Measurements from ENCODE around the gene MPHOSPH10.
"Not testable (repeated sequence)": the region's sequence is repeated elsewhere in the genome, so short reads cannot be mapped to it uniquely, and the experiment has no call there.

The MPHOSPH10 gene, protein sequence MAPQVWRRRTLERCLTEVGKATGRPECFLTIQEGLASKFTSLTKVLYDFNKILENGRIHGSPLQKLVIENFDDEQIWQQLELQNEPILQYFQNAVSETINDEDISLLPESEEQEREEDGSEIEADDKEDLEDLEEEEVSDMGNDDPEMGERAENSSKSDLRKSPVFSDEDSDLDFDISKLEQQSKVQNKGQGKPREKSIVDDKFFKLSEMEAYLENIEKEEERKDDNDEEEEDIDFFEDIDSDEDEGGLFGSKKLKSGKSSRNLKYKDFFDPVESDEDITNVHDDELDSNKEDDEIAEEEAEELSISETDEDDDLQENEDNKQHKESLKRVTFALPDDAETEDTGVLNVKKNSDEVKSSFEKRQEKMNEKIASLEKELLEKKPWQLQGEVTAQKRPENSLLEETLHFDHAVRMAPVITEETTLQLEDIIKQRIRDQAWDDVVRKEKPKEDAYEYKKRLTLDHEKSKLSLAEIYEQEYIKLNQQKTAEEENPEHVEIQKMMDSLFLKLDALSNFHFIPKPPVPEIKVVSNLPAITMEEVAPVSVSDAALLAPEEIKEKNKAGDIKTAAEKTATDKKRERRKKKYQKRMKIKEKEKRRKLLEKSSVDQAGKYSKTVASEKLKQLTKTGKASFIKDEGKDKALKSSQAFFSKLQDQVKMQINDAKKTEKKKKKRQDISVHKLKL

DNA sequence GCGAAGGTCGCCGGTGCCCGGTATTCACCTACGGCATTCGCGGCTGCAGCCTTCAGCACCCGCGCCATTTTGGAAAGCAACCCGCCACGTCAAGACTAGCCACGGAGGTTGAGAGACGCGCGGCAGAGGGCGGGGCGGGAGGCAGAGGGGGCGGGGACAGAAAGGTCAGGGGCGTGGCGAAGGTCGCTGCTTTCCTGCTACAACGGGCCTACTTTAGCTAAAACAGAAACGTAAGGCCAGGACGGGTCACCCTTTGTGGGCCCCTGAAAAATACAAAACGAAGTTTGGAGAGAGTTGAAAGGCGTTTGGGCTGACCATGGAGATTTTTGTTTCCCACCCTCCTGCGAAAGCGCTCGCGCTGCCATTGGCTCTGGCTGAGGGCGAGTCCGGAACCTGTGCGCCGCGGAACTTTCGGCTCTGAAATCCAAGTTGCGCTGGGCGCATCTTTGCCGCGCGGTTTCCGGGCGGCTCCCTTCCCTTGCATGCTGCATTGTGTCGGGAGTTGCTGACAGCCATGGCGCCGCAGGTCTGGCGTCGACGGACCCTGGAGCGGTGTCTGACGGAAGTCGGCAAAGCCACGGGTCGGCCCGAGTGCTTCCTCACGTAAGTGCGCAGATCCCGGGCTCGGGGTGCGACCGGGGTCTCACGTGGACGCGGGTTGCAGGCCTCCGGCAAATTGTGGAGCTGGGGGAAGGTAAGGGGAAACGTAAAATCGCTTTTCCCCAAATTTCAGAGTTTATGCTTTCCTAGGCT lies at the start of gene MPHOSPH10, which contains the start of gene MCEE:
MPHOSPH10 (plus strand) TSS at position 483 of the 753 bp plus-strand sequence; CDS start at position 515, 32 bp downstream.
MCEE (minus strand) TSS at position 78 of the 753 bp plus-strand sequence; CDS start at position 68, 10 bp downstream.
- DNase-seq (ENCODE audit: low read depth in 2 of 2) = peak; percentile 81

DNA sequence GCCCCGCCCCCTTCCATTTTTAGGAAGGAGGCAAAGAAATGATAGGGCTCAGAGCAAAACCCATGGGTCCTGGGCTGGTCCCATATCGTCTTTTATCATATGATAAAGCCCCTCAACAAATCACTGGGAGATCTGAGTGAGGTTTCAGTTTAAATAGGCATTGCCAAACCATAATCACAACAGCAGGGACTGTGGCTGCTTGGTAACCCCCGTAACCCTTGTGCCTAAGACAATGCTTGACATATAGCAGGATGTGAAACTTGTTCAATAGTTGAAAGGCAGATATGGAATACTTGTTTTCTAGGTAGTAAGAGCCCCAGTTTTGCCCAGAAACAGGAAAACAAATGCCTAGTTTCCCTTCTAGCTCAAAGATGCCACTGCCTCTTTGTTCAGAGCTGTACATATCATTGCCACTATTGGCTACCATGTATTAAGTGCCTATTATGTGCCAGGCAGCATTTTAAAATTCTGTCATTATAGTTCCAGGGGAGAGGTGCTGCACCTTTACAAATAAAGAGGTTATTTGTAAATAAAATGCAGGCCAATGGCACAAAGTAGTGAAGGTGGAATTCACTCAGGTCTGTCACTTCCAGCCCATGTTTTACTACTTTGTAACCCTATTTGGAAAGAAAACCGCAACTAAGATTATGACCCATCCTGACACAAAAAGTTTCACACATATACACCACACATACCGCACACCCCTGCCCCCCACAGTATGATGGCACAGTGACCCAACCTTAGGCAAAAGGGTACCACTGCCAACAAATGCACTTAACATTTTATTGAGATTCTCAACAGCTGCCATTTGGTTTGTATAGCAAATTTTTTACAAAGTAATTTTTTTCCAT lies 47.8 kb upstream of the MPHOSPH10 start:
- DNase-seq (ENCODE audit: low read depth in 2 of 2) = peak; percentile 52 to 66

DNA sequence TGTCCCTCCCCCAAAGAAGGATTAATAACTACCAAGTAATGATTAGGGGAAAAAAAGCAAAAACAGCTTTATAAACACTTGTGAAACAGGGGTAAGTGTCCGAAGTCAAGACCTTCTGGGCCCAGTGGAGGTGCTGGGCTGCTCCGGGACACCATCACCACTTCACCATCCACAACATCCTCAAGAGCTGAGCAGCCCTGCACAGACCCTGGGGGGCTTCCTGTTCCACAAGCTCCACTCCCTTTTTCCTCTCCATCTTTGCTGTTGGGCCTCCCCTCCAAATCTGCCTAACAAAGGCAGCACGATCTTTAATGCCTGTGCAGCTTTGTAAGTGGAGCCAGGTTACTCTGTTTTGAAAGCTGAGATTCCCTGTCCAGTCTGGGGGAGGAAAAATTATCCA lies 47.1 kb upstream of the MPHOSPH10 start:
- not testable (repeated sequence) for DNase-seq (ENCODE audit: low read depth in 2 of 2)

DNA sequence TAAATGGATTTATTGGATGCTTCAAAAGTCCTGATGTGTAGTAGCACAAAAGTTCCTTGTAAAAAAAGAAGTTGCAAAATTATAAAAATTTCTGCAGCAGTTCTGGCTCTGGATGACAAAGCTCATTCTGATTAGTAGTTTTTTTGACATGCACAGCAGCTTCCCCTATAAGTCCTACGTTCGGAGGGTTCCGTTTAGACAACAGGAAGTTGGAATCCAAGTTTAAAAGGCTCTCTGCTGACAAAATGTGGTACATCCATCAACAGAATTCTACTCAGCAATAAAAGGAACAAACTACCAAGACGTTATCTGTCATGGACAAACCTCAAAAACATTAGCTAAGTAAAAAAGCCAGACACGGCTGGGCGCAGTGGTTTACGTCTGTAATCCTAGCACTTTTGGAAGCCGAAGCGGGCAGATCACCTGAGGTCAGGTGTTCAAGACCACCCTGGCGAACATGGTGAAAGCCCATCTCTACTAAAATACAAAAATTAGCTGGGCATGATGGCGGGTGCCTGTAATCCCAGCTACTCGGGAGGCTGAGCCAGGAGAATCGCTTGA lies 46.6 kb upstream of the MPHOSPH10 start:
- DNase-seq (ENCODE audit: low read depth in 2 of 2) = not testable (repeated sequence)

DNA sequence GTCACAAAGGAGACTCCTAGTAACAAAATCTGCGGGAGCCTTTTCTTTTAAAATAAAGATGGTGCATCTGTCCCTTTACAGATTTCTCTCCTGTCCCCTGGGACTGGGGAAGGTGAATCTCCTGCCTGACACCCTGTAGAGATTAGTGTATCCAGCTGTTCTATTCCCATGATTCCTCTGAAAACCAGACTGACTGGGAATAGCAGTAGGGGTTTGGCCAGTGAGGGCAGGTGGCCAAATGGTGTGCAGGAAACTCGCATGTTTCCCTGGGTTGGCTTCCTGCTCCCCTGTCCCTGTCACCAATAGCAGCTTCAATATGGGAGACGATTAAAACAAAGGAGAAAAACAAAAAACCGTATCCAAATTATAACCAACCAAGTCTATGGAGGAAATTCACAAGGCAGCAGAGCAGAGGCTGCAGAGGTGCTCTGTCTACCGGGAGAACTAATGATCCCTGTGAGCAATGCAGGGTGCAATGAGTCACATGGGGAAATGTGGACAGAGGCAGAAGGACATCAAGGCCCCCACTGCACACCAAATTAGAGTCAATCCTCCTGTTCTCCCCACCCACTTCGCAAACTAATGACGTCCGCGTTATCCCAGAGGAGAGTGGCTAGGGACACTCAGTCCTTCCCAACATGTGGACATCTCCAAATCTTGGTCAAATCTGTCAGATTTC lies 45.0 kb upstream of the MPHOSPH10 start:
- DNase-seq (ENCODE audit: low read depth in 2 of 2) = not testable (repeated sequence)

DNA sequence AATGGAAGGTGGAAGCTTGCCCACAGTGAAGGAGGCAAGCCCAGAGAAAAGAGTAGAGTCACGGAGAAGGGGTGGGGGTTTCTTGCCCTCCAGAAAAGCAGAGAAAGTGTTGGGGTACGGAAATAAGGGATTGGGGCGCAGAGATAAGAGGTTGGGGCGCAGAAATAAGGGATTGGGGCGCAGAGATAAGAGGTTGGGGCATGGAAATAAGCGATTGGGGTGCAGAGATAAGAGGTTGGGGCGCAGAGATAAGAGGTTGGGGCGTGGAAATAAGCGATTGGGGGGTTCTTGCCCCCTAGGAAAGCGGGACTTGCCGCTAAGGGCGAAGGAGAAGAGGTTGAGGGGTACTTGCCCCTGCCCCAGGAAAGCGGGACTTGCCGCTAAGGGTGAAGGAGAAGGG lies 41.0 kb upstream of the MPHOSPH10 start:
- DNase-seq (ENCODE audit: low read depth in 2 of 2) = not testable (repeated sequence)

DNA sequence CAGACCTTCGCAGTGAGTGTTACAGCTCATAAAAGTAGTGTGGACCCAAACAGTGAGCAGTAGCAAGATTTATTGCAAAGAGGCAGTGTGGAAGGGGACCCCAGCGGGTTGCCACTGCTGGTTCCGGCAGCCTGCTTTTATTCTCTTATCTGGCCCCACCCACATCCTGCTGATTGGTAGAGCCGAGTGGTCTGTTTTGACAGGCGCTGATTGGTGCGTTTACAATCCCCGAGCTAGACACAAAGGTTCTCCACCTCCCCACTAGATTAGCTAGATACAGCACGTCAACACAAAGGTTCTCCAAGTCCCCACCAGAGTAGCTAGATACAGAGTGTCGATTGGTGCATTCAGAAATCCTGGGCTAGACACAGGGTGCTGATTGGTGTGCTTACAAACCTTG lies 38.6 kb upstream of the MPHOSPH10 start:
- DNase-seq (ENCODE audit: low read depth in 2 of 2) = not testable (repeated sequence)

DNA sequence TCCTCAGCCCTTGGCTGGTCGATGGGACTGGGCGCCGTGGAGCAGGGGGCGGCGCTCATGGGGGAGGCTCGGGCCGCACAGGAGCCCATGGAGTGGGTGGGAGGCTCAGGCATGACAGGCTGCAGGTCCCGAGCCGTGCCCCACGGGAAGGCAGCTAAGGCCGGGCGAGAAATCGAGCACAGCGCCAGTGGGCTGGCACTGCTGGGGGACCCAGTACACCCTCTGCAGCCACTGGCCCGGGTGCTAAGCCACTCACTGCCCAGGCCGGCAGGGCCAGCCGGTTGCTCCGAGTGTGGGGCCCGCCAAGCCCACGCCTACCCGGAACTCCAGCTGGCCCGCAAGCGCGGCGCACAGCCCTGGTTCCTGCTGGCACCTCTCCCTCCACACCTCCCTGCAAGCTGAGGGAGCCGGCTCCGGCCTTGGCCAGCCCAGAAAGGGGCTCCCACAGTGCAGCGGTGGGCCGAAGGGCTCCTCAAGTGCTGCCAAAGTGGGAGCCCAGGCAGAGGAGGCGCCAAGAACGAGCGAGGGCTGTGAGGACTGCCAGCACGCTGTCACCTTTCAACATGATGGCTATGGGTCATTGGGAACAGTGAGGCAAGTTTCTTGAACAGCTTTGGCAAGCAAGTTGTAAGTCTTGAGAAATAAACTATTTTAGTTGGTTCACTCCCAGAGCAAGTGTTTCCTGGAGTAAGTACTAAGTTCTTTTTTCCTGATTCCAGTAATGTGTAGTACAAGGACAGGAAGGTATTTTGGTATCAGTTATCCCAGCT lies 37.8 kb upstream of the MPHOSPH10 start:
- DNase-seq (ENCODE audit: low read depth in 2 of 2) = not testable (repeated sequence)

DNA sequence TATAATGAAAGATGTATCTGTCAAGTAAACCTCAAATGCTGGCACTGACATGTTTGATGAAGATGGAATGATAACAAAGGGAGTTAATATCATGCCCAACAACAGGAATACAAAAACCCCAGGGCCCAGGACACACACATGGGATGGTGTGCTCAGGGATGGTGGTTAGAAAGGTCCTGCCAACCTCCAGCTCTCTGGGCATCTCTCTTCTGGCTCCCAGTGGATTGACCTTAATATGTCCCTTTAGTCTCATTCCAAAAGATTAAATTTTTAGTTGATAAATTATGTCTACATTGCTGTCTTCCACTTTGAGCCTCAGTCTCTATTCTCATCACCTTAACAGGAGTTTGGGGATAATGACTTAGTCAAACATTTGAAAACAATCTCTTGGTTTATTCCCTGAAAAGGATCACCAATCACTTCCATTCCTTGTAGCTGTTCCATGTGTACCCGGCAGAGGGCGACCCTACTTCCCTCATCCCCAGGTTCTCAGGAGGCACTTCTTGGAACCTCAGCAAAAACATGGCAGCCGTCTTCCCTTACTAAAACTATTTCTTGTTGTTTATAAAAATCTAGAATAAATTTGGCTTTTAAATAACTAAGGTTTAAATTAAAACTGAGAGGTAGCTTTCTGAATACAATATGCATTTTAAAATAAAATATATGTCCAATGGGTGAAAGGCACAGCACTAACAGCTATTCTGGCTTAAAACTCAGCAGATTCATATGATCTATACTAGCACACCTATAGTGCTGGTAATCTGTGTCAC lies 30.1 kb upstream of the MPHOSPH10 start:
- peak in 1 of 2 donors; percentile 38 for DNase-seq (ENCODE audit: low read depth in 2 of 2)

DNA sequence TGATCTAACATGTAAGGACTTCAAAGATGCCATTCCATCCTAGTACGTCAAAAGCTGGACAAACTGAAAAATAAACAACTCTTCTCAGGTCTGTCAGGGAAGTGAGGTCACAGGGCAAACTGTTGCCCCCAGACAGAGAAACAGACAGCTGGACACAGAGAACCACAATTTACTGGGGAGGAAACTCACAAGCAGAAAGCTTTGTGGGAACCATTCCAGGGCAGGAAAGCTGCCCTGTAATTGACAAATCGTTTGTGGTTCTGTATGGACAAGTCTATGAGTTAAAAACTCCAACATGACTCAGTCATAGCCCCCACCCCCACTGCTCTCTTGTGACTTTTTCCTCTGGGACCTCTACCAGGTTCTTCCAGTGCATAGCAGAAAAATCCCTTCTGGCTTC lies 28.8 kb upstream of the MPHOSPH10 start:
- DNase-seq (ENCODE audit: low read depth in 2 of 2) = no peak

DNA sequence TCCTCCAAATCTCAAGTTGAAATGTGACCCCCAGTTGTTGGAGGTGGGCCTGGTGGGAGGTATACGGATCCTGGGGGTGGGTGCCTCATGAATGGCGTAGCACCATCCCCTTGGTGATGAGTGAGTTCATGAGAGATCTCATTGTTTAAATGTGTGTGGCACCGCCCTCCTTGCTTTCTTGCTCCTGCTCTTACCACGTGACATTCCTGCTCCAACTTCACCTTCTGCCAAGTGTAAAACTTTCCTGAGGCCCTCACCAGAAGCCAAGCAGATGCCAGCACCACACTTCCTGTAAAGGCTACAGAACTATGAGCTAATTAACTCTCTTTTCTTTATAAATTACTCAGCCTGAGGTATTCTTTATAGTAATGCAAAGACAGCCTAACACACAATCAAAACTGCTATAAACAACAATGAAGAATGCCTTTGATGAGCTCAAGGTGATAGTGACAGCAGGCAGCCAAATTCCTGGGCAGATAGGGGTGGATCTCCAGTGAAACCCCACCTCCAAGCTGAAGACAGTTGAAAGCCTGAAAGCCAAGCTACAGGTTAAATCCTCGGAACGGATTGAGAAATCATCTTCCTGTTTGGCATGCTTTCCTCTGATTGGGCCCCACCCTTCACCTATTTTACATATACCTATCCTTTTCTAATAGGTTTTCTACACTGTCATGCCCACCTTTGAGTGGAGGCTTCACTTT lies 27.3 kb upstream of the MPHOSPH10 start:
- no peak for DNase-seq (ENCODE audit: low read depth in 2 of 2)

DNA sequence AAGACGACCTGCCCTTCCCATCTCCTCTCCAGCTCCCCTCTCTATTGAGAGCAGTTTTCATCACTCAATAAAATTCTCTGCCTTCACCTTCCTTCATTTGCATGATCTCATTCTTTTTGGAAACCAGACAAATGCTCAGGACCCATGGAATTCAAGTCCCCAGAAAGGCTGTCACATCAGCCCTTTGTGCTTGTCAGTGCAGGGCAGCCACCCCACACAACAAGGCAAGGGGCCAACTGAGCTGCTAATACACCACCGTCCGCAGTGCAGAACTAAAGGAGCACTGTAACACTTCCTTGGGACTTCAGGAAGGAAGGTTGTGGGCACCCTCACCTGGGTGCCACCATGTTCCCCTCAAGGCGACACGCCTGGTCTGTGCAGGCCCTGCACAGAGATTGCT lies 26.6 kb upstream of the MPHOSPH10 start:
- no peak for DNase-seq (ENCODE audit: low read depth in 2 of 2)

DNA sequence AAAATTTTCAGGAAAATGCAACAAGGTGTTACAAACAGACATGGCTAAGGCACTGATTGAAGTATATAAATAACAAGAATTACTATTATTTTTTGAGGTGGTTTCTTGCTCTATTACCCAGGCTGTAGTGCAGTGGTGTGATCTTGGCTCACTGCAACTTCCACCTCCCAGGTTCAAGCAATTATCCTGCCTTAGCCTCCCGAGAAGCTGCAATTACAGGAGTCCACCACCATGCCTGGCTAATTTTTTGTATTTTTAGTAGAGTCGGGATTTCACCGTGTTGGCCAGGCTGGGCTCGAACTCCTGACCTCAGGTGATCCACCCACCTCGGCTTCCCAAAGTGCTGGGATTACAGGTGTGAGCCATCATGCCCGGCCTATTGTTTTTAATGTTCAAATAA lies 24.0 kb upstream of the MPHOSPH10 start:
- not testable (repeated sequence) for DNase-seq (ENCODE audit: low read depth in 2 of 2)

DNA sequence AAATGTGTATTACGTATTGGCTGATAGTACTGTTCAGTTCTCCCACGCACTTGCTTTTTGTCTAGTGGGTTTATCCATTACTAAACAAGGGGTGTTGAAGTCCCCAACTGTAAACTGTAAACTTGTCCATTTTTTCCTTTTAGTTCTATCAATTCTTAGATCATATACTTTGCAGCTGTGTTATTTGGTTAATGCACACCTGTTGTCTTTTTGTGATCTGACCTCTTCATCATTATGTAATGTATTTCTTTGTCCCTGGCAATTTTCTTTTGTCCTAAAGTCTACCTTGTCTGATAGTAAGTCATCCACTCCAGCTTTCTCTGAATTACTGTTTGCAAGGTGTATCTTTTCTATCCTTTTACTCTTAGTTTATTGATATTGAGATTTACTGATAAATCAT lies 22.3 kb upstream of the MPHOSPH10 start:
- no peak for DNase-seq (ENCODE audit: low read depth in 2 of 2)

DNA sequence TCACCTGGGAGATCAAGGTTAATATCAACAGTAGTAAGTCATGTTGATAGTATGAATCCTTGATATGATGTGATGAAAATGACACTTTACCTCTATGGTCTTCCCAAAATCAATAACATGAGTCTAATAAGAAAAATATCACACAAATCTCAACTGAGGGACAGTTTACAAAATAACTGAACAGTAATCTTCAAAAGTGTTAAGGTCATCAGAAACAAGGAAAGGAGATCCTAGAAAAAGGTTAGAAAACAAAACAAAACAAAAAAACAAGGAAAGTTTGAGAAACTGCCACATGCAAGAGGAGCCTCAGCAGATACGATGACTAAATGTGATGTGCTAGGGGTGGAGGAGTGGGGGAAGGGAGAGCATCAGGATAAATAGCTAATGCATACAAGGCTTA lies 16.6 kb upstream of the MPHOSPH10 start:
- DNase-seq (ENCODE audit: low read depth in 2 of 2) = no peak

DNA sequence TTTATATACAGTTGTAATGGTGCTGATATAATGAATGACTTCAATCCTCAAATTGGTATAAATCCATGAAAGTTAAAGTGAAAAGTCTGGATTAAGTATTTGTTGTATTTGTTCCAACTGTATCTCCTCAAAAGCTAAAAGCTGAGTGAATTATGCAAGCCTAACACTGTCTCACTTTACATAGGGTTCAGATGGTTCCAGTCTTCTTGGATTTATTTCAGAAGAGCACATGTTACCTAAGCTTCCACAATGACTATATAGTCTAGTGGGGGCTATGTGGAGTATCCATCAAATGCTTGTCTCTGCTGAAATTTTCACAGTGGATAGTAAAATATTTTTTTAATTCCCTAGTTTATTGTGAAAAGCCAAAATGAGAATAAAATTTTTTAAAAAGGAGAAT lies 13.4 kb upstream of the MPHOSPH10 start:
- DNase-seq (ENCODE audit: low read depth in 2 of 2) = no peak

DNA sequence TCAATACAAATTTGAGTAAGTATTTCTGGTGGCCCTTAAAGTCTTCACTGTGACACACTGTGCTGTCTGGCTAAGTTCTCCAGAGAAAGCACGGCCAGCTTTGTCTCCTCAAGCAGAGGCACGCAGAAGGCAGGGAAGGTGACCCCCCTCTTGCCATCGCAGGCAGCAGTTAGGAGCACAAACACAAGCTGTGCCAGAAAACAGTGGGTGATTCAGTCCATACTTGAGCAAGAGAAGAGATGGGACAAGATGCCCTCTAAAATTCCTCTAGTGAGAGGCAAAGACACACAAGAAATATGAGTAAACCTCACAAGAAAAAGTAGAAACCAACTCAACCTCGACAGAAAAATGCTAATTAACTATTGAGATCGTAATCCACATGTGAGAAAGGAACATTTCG lies 10.2 kb upstream of the MPHOSPH10 start:
- no peak for DNase-seq (ENCODE audit: low read depth in 2 of 2)

DNA sequence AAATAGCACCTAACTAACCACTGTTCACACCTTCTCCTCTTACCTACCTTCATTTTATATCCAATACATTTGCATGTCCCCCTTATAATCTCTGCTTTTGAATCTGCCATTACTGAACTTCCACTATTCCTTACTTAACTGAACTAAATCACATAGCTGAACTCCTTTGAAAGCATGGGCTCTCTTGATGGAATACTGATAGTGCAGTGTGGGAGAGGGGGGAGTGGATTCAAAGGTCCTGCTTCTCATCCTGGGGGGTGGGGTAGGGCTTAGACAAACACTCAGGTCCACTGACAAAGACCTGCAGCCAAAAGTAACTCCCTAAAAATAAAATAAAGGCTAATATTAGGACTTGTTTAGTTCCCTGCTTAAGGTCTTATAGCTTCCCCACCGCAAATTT lies 9.0 kb upstream of the MPHOSPH10 start:
- DNase-seq (ENCODE audit: low read depth in 2 of 2) = no peak

All from stimulated activated CD4-positive, alpha-beta T cell treated with anti-CD3 and anti-CD28 coated beads, Interleukin-15, amount 100 ng/mL, for 48 hours (primary cell).